ENCODE results near the gene KIF4B. TPM values are rescaled to one million over a fixed set of nuclear protein-coding genes. Genes with fewer than 3 reads are reported as not detected.
"Not testable (repeated sequence)": the region's sequence is repeated elsewhere in the genome, so short reads cannot be mapped to it uniquely, and the experiment has no call there.

The KIF4B gene
- total RNA-seq, 1 donor from 2014 or later, result not detected

DNA sequence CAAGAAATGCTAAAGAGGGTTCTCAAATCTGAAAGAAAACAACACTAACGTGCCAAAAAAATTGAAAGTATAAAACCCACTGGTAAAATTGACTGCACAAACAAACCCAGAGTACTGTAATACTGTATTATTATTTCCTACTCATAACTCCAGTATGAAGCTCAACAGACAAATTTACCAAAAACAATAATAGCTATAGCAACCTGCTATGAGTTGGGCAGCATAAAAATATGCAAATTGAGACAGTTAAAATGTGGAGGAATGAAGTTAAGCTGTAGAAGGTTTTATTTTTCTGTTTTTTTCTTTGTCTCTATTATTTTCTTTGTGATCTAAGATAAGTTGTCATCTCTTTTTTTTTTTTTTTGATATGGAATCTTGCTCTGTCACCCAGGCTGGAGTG is 15.7 kb downstream of the KIF4B start:
- Mint-ChIP-seq H3K4me1 (no peaks in the 10 kb centered on the region), H3K36me3 (ENCODE audit: low read depth) (no peaks in the 10 kb centered on the region), H3K4me3 (no peak overlapping the region), H3K9me3 (no peaks in the 10 kb centered on the region), H3K27me3 (ENCODE audit: low read depth) (peaks cover 8% of the 10 kb centered on the region), H3K27ac (ENCODE audit: unreplicated experiment) (no peak overlapping the region)
- TF ChIP-seq, protein P1, sequence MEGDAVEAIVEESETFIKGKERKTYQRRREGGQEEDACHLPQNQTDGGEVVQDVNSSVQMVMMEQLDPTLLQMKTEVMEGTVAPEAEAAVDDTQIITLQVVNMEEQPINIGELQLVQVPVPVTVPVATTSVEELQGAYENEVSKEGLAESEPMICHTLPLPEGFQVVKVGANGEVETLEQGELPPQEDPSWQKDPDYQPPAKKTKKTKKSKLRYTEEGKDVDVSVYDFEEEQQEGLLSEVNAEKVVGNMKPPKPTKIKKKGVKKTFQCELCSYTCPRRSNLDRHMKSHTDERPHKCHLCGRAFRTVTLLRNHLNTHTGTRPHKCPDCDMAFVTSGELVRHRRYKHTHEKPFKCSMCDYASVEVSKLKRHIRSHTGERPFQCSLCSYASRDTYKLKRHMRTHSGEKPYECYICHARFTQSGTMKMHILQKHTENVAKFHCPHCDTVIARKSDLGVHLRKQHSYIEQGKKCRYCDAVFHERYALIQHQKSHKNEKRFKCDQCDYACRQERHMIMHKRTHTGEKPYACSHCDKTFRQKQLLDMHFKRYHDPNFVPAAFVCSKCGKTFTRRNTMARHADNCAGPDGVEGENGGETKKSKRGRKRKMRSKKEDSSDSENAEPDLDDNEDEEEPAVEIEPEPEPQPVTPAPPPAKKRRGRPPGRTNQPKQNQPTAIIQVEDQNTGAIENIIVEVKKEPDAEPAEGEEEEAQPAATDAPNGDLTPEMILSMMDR (conservative IDR thresholded peaks at IDR 0.05), result no peak
- no peak for DNase-seq (ENCODE audit: low read depth, low spot score)

DNA sequence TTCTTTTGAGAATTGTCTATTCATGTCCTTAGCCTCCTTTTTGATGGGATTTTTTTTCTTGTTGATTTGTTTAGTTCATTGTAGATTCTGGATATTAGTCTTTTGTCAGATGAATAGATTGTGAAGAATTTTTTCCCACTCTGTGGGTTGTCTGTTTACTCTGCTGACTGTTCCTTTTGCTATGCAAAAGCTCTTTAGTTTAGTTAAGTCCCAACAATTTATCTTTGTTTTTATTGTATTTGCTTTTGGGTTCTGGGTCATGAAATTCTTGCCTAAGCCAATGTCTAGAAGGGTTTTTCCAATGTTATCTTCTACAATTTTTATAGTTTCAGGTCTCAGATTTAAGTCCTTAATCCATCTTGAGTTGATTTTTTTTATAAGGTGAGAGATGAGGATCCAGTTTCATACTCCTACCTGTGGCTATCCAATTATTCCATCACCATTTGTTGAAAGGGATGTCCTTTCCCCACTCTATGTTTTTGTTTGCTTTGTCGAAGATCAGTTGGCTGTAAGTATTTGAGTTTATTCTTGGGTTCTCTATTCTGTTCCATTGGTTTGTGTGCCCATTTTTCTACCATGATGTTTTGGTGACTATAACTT is 20.7 kb downstream of the KIF4B start:
- not testable (repeated sequence) for DNase-seq (ENCODE audit: low read depth, low spot score)

DNA sequence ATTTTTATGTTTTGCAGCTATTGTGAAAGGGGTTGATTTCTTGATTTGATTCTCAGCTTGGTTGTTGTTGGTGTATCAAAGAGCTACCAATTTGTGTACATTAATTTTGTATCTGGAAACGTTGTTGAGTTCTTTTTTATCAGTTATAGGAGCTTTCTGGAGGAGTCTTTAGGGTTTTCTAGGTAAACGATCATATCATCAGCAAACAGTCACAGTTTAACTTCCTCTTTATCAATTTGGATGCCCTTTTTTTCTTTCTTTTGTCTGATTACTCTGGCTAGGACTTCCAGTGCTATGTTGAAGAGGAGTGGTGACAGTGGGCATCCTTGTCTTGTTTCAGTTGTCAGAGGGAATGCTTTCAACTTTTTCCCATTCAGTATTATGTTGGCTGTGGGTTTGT is 21.5 kb downstream of the KIF4B start:
- not testable (repeated sequence) for DNase-seq (ENCODE audit: low read depth, low spot score); H3K9me3 Mint-ChIP-seq; H3K4me1 Mint-ChIP-seq; H3K27ac Mint-ChIP-seq (ENCODE audit: unreplicated experiment); H3K36me3 Mint-ChIP-seq (ENCODE audit: low read depth); H3K4me3 Mint-ChIP-seq
- H3K27me3 Mint-ChIP-seq (ENCODE audit: low read depth), result peaks cover 22% of the 10 kb centered on the region

More for the DNA sequence above, 20.7 kb downstream of the KIF4B start:
- peaks cover 22% of the 10 kb centered on the region for H3K27me3 Mint-ChIP-seq (ENCODE audit: low read depth)
- not testable (repeated sequence) for H3K4me3 Mint-ChIP-seq; H3K36me3 Mint-ChIP-seq (ENCODE audit: low read depth); H3K4me1 Mint-ChIP-seq; H3K9me3 Mint-ChIP-seq; H3K27ac Mint-ChIP-seq (ENCODE audit: unreplicated experiment)

DNA sequence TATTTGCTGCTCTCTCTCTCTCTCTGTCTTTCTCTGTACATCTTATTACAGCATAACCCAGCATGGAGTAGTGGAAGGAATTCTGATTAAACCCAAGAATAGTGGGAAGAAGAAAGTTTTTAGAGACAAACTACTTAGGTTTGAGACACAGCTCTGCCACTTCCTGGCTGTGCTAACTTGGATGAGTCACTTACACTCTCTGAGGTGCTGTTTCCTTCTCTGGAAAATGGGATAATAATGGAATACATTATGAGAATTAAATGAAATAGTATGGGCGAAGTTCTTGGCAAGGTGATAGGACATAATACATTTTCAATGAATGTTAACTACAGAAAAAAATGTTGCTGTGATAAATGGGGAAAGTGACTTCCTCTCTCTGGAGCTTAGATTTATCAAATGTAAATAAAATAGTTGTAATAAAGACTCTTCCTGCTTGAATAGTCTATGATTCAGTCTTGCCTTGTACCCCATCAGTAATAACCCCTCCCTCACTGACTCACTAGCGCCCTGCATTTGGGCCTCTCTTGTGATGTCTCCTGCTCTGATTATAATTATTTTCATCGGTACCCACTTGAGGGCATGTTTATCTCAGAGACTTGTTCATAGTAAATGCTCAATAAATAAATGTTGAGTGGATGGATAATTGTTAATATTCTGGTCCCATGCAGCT is 27.6 kb downstream of the KIF4B start:
- no peak overlapping the region for H3K4me3 Mint-ChIP-seq
- H3K27me3 Mint-ChIP-seq (ENCODE audit: low read depth), result peaks cover 11% of the 10 kb centered on the region
- H3K36me3 Mint-ChIP-seq (ENCODE audit: low read depth), result no peaks in the 10 kb centered on the region
- DNase-seq (ENCODE audit: low read depth, low spot score), result no peak
- H3K4me1 Mint-ChIP-seq, result no peaks in the 10 kb centered on the region
- peak overlapping the region; percentile 0 for H3K27ac Mint-ChIP-seq (ENCODE audit: unreplicated experiment)
- no peaks in the 10 kb centered on the region for H3K9me3 Mint-ChIP-seq
- TF ChIP-seq, protein P1 (conservative IDR thresholded peaks at IDR 0.05), result no peak

DNA sequence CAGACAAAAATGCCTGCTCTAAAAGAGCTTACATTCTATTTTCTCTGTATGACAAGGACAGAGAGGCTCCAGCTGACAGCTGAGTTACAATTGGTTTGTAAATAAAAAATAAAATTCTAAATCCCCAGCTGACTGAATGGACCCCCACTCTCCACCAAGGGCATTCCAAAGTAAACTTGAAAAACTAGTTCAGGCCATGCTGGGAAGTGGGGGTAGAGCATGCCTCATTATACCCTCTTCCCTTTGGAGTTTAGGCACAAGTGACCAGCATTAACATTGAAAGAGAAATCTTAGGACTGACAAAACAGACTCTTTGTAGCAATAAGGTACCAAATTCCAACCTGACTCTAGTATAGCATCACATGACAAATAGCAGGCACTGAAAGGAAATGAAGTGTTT is 31.0 kb downstream of the KIF4B start:
- H3K9me3 Mint-ChIP-seq, result no peaks in the 10 kb centered on the region
- H3K4me3 Mint-ChIP-seq, result no peak overlapping the region
- no peaks in the 10 kb centered on the region for H3K36me3 Mint-ChIP-seq (ENCODE audit: low read depth)
- no peak overlapping the region for H3K27ac Mint-ChIP-seq (ENCODE audit: unreplicated experiment)
- no peaks in the 10 kb centered on the region for H3K4me1 Mint-ChIP-seq
- peaks cover 6% of the 10 kb centered on the region for H3K27me3 Mint-ChIP-seq (ENCODE audit: low read depth)
- TF ChIP-seq, protein P1 (conservative IDR thresholded peaks at IDR 0.05), result no peak
- DNase-seq (ENCODE audit: low read depth, low spot score), result no peak

DNA sequence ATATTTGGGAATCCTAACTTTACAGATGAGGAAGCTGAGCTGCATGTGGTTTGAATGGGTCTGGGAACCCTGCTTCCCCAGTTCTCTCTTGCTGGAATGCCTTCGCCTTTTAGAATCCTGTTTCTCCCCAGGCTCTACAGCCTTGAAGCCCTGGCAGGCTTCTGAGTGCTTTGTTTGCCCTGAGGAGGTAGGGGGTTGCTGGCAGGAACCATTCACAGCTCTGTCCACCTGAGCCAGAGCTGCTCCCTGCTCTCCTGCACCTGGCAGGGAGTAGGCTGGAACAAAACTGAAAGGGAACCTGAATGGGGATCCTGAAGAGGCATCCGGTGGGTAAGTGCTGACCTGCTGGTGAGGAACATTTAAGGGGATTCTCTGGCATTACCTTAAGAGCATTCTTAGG is 33.0 kb downstream of the KIF4B start:
- H3K4me1 Mint-ChIP-seq, result peaks cover 7% of the 10 kb centered on the region
- no peak overlapping the region for H3K27ac Mint-ChIP-seq (ENCODE audit: unreplicated experiment)
- TF ChIP-seq, protein P1 (conservative IDR thresholded peaks at IDR 0.05), result no peak
- H3K36me3 Mint-ChIP-seq (ENCODE audit: low read depth), result no peaks in the 10 kb centered on the region
- DNase-seq (ENCODE audit: low read depth, low spot score), result no peak
- H3K27me3 Mint-ChIP-seq (ENCODE audit: low read depth), result peaks cover 6% of the 10 kb centered on the region
- H3K9me3 Mint-ChIP-seq, result no peaks in the 10 kb centered on the region
- no peak overlapping the region for H3K4me3 Mint-ChIP-seq

Measured in neural crest cell (in vitro differentiated cells).